Measurements from ENCODE around the gene CSTB. TPM values are rescaled to one million over a fixed set of nuclear protein-coding genes. Genes with fewer than 3 reads are reported as not detected.

The CSTB gene
- total RNA-seq, 1 donor from 2014 or later: 42.6 TPM

DNA sequence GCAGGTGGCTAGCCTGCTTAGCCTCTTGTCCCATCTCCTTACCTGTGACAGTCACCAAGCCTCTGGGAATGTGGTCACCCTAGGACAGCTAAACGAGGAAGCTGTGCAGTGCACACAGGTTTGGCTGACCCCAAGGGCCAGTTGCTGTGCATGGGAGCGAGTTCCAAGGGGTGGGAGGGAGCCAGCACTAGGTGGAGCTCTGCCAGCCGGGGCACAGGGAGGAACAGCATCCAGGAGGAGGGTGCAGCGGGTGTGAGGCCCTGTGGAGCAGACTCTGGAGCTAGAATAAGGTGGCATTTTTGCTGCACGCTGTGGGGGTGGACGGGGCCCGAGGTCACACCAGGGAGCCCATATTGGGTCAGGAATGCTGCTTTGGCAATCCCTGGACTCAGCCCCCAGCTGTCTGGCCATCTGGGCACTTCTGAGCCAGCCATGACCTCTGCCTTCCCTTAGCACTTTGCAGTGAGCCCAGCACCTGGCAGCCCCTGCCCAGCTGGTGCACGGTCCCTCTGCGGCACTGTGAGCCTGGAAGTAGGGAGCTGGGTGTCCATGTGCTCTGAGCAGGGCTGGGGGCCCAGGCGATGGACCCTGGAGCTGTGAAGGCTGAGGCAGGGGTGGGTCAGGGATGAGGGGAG lies 48.5 kb downstream of the CSTB start:
- Mint-ChIP-seq H3K4me3 (ENCODE audit: low read depth) (peak overlapping the region; percentile 29), H3K4me1 (ENCODE audit: low read depth) (peaks cover 11% of the 10 kb centered on the region), H3K36me3 (ENCODE audit: insufficient read depth) (no peaks in the 10 kb centered on the region), H3K9me3 (ENCODE audit: low read depth) (no peaks in the 10 kb centered on the region), H3K27me3 (no peaks in the 10 kb centered on the region), H3K27ac (peak overlapping the region; percentile 67)
- TF ChIP-seq, protein P1, sequence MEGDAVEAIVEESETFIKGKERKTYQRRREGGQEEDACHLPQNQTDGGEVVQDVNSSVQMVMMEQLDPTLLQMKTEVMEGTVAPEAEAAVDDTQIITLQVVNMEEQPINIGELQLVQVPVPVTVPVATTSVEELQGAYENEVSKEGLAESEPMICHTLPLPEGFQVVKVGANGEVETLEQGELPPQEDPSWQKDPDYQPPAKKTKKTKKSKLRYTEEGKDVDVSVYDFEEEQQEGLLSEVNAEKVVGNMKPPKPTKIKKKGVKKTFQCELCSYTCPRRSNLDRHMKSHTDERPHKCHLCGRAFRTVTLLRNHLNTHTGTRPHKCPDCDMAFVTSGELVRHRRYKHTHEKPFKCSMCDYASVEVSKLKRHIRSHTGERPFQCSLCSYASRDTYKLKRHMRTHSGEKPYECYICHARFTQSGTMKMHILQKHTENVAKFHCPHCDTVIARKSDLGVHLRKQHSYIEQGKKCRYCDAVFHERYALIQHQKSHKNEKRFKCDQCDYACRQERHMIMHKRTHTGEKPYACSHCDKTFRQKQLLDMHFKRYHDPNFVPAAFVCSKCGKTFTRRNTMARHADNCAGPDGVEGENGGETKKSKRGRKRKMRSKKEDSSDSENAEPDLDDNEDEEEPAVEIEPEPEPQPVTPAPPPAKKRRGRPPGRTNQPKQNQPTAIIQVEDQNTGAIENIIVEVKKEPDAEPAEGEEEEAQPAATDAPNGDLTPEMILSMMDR (IDR thresholded peaks at IDR 0.05; ENCODE audit: unreplicated experiment): no peak
- DNase-seq (ENCODE audit: low spot score, unreplicated experiment): no peak

DNA sequence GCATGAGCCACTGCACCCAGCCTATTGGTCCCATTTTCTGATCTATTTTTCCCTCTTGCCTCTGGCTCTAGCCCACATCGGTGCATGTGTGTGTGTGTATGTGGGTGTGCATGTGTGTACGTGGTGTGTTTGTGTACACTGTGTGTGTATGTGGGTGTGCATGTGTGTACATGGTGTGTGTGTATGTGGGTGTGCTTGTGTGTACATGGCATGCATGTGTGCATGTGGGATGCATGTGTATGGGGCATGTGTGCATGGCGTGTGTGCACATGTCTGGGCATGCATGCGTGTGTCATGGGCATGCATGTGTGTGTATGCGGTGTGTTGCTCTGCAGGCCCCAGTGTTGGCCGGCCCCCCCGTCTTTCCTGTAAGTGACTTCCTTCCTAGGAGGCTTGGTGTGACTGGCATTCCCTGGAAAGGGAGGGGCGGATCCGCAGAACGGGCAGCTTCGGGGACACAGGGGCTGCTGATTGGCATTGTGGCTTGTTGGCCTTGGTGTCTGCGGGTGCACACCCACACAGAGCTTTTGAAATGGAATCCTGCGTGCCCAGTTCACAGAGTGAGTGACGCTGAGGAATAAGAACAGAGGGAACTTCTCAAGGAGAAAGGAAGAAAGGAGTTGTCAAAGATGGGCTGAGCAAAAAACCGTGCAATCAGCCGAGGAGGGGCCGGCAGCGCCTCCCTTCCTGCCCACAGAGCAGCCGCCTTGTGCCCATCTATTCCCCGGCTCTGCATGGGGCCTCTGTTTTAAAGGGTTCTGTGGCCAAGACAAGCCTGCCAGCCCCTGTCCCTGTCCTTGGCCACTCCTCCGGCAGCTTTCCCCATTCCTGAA lies 49.2 kb downstream of the CSTB start:
- TF ChIP-seq, protein P1 (IDR thresholded peaks at IDR 0.05; ENCODE audit: unreplicated experiment): no peak
- H3K9me3 Mint-ChIP-seq (ENCODE audit: low read depth): no peaks in the 10 kb centered on the region
- no peaks in the 10 kb centered on the region for H3K27me3 Mint-ChIP-seq
- H3K4me1 Mint-ChIP-seq (ENCODE audit: low read depth): peaks cover 11% of the 10 kb centered on the region
- no peaks in the 10 kb centered on the region for H3K36me3 Mint-ChIP-seq (ENCODE audit: insufficient read depth)
- peak overlapping the region; percentile 67 for H3K27ac Mint-ChIP-seq
- peak overlapping the region; percentile 52 for H3K4me3 Mint-ChIP-seq (ENCODE audit: low read depth)
- DNase-seq (ENCODE audit: low spot score, unreplicated experiment): no peak

Other genes with a start within 250 kb of the CSTB start
- gene HSF2BP, start 116.8 kb downstream of the CSTB start, total RNA-seq: 2.0 and 2.2 TPM in 2 replicates
- 38.0 and 41.3 TPM in 2 replicates for gene RRP1B, start 116.7 kb downstream of the CSTB start, total RNA-seq
- gene PDXK, start 57.2 kb downstream of the CSTB start, total RNA-seq: 56.1 and 57.6 TPM in 2 replicates
- 30.9 and 32.6 TPM in 2 replicates for gene RRP1, start 13.3 kb upstream of the CSTB start, total RNA-seq
- gene AGPAT3, start 88.9 kb upstream of the CSTB start, total RNA-seq: 50.5 and 55.2 TPM in 2 replicates
- gene TRAPPC10, start 236.0 kb upstream of the CSTB start, total RNA-seq: 40.4 and 42.7 TPM in 2 replicates